ENCODE results near the gene CHM. TPM values are rescaled to one million over a fixed set of nuclear protein-coding genes. Genes with fewer than 3 reads are reported as not detected.
"Not testable (repeated sequence)": the region's sequence is repeated elsewhere in the genome, so short reads cannot be mapped to it uniquely, and the experiment has no call there.

Gene CHM
- total RNA-seq, 1 donor = 32.0 TPM

DNA sequence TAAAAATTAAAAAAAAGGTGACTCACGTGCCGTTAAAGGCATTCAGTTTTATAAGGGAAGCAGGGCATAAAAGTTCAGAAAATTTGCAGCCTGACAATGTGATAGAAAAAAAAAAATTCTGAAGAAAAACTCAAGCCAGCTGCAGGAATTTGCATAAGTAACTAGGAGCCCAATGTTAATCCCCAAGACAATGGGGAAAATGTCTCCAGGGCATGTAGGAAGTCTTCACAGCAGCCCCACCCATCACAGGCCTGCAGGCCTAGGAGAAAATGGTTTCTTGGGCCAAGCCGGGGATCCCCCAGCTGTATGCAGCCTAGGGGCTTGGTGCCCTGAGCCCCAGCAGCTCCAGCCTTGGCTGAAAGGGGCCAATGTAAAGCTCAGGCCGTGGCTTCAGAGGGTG lies 31.2 kb downstream of the CHM start:
- DNase-seq (ENCODE audit: low read depth) = no peak
- H3K4me3 ChIP-seq (ENCODE audit: low read depth, low read length) = no peak overlapping the region

DNA sequence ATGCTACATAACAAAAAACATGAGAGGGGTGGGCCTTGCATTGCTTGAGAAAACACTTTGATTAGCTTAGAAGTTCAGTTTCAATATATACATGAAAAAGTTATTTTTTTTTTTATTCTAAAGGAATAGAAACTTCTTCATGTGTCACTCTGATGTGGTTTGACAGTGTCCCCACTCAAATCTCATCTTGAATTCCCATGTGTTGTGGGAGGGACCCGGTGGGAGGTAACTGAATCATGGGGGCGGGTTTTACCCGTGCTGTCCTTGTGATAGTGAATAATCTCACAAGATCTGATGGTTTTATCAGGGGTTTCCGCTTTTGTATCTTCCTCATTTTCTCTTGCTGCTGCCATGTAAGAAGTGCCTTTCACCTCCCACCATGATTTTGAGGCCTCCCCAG lies 32.4 kb downstream of the CHM start:
- not testable (repeated sequence) for H3K4me3 ChIP-seq (ENCODE audit: low read depth, low read length); DNase-seq (ENCODE audit: low read depth)

More for the DNA sequence above, 31.2 kb downstream of the CHM start:
- TF ChIP-seq, protein P1, sequence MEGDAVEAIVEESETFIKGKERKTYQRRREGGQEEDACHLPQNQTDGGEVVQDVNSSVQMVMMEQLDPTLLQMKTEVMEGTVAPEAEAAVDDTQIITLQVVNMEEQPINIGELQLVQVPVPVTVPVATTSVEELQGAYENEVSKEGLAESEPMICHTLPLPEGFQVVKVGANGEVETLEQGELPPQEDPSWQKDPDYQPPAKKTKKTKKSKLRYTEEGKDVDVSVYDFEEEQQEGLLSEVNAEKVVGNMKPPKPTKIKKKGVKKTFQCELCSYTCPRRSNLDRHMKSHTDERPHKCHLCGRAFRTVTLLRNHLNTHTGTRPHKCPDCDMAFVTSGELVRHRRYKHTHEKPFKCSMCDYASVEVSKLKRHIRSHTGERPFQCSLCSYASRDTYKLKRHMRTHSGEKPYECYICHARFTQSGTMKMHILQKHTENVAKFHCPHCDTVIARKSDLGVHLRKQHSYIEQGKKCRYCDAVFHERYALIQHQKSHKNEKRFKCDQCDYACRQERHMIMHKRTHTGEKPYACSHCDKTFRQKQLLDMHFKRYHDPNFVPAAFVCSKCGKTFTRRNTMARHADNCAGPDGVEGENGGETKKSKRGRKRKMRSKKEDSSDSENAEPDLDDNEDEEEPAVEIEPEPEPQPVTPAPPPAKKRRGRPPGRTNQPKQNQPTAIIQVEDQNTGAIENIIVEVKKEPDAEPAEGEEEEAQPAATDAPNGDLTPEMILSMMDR (IDR thresholded peaks at IDR 0.05; ENCODE audit: insufficient read depth, low read depth, low read length) = no peak

DNA sequence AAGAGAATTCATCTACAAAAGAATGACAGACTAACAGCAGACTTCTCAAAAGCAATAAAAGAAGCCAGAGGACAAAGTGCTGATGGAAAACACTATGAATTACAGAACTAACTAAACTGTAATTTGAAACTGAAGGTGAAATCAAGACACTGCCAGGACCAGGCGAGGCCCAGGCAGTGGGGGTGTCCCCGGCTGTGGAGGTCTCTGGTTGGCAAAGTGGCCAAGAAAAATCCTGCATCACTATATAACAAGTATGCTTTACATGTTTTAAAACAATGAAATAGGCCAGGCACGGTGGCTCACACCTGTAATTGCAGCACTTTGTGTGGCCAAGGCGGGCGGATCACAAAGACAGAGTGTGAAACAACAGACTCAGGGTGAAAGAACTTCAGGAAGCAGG lies 32.9 kb downstream of the CHM start:
- DNase-seq (ENCODE audit: low read depth) = peak; percentile 18
- no peak overlapping the region for H3K4me3 ChIP-seq (ENCODE audit: low read depth, low read length)
- TF ChIP-seq, protein P1 (IDR thresholded peaks at IDR 0.05; ENCODE audit: insufficient read depth, low read depth, low read length) = no peak

- no peak for DNase-seq (ENCODE audit: low read depth)
- no peak overlapping the region for H3K4me3 ChIP-seq (ENCODE audit: low read depth, low read length)
- TF ChIP-seq, protein P1 (IDR thresholded peaks at IDR 0.05; ENCODE audit: insufficient read depth, low read depth, low read length) = no peak
These were observed 33.6 kb downstream of the CHM start for GRCh38 chrX:86013792-86014191.

- TF ChIP-seq, protein P1 (IDR thresholded peaks at IDR 0.05; ENCODE audit: insufficient read depth, low read depth, low read length) = no peak
- no peak overlapping the region for H3K4me3 ChIP-seq (ENCODE audit: low read depth, low read length)
- DNase-seq (ENCODE audit: low read depth) = no peak
These were observed 35.2 kb downstream of the CHM start for GRCh38 chrX:86012188-86012587.

- DNase-seq (ENCODE audit: low read depth); H3K4me3 ChIP-seq (ENCODE audit: low read depth, low read length): not testable (repeated sequence)
These were observed 37.6 kb downstream of the CHM start for GRCh38 chrX:86009803-86010202.

DNA sequence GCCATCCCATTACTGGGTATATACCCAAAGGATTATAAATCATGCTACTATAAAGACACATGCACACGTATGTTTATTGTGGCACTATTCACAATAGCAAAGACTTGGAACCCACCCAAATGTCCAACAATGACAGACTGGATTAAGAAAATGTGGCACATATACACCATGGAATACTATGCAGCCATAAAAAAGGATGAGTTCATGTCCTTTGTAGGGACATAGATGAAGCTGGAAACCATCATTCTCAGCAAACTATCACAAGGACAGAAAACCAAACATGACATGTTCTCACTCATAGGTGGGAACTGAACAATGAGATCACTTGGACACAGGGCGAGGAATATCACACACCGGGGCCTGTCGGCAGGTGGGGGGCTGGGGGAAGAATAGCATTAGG lies 39.5 kb downstream of the CHM start:
- H3K4me3 ChIP-seq (ENCODE audit: low read depth, low read length) = not testable (repeated sequence)

DNA sequence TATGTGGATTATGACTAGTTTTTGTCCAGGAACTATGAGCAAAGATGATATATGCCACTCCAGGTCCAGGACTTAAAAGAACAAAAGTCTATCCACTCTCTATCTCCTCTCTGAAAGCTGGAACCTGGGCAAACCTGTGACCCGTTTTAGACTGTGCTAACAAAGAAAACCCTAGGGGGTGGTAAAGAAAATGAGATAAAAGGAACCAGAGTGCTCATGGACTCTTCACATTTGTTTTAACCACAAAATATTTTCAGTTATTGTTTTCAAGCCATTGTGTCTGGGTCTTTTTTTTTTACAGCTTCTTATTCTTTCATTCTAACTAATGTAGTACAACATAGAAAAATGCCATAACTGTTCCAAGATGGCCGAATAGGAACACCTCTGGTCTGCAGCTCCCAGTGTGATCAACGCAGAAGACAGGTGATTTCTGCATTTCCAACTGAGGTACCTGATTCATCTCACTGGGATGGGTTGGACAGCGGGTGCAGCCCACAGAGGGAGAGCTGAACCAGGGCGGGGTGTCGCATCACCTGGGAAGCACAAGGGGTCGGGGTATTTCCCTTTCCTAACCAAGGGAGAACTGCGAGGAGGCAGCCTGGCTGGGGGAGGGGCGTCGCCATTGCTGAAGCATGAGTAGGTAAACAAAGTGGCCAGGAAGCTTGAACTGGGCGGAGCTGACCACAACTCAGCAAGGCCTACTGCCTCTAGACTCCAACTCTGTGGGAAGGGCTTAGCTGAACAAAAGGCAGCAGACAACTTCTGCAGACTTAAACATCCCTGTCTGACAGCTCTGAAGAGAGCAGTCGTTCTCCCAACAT lies 45.1 kb downstream of the CHM start:
- peak; percentile 38 for DNase-seq (ENCODE audit: low read depth)
- TF ChIP-seq, protein P1 (IDR thresholded peaks at IDR 0.05; ENCODE audit: insufficient read depth, low read depth, low read length) = no peak
- H3K4me3 ChIP-seq (ENCODE audit: low read depth, low read length) = no peak overlapping the region

More for the DNA sequence above, 39.5 kb downstream of the CHM start:
- DNase-seq (ENCODE audit: low read depth) = not testable (repeated sequence)

All from fibroblast of villous mesenchyme (primary cell).